WTC11 (cell line): ENCODE data around the gene RPS28.

Source experiments
- CTCF ChIP-seq: fragments of 200-600 bp; IDR thresholded peaks from 2 replicates; pipeline ENCODE4 v1.8.0; 2022; ENCODE audit warnings: antibody characterized with exemption
- IRF2 ChIP-seq: sonication (generic); formaldehyde crosslinking; IDR thresholded peaks from 2 replicates; pipeline ENCODE4 v1.8.0; 2022; ENCODE audit warnings: low read depth, missing genetic modification reagents, borderline replicate concordance
- ZNF281 ChIP-seq: sonication (generic); formaldehyde crosslinking; IDR thresholded peaks from 2 replicates; pipeline ENCODE4 v1.8.0; 2023; ENCODE audit warnings: mild to moderate bottlenecking, missing genetic modification reagents

- TF ChIP-seq IRF2 (CRISPR knock-in tag), result no peak
- no peak for TF ChIP-seq CTCF
- 0 out of 2 replicates have a peak, but pooled peaks have one; percentile 20 for TF ChIP-seq ZNF281 (CRISPR knock-in tag)
Measured at GRCh38 chr19:8367327-8368001, 46.2 kb downstream of the RPS28 start.
